HPDE6-E6E7 (cell line): ENCODE measurements around the gene PHLPP1.
"Not testable (repeated sequence)": the region's sequence is repeated elsewhere in the genome, so short reads cannot be mapped to it uniquely, and the experiment has no call there.

Experiments used
- DNase-seq: peaks from one replicate; pipeline ENCODE4 v3.0.0; 2011; ENCODE audit warnings: missing footprints; ENCODE audit errors: extremely low spot score

The PHLPP1 gene

DNA sequence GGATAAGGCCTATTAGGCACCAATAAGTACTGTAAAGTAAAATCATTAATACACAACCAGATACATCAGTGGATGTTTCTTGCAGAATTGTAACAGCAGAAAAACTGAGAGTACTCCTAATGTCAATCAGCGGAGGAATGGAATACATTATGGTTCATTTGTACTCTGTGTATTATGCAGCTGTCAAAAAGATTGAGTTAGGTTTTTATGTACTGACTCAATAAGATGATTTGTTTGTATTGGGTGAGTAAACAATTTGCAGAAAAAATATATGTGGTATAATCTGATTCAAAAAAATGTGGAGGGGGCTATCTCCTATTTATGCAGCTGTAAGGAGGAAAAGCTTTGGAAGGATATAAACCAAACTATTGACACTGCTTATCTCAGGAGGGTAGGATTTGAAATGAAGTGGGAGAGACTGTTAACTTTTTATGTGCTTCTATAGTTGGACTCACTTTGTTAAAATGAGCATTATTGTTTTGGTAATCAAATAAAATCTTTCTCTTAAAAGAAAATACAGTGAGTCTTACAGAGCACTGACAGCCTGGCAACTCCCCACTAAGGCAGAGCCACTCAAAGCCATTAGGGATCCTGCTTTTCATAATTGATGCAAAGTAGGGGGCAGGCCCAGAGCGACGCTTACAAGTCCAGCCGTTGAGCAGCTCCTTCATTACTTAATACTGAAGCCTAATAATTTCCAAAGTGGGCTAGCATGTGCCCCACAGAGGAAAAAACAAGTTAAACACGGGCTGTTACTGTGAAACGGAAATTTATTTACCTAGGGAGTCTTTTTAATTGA lies 168.8 kb downstream of the PHLPP1 start:
- DNase-seq: no peak

DNA sequence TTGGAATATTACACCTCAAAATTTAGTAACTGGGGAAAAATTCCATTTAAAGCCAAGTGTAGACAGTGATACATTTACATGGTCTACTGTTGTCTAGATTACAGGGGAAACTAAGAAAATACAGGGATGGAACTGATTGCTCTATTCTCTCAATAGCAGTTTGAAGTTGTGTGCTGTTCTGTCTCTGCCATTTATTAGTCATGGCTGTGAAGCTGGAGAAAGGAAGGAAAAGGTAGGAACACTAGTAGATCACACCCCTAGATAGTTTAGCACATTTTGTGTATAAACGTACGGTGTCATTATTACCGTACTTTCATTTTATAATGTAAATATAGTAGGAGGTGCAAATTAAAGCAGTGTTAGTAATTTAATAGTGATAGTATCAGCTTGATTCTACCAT lies 170.5 kb downstream of the PHLPP1 start:
- no peak for DNase-seq

DNA sequence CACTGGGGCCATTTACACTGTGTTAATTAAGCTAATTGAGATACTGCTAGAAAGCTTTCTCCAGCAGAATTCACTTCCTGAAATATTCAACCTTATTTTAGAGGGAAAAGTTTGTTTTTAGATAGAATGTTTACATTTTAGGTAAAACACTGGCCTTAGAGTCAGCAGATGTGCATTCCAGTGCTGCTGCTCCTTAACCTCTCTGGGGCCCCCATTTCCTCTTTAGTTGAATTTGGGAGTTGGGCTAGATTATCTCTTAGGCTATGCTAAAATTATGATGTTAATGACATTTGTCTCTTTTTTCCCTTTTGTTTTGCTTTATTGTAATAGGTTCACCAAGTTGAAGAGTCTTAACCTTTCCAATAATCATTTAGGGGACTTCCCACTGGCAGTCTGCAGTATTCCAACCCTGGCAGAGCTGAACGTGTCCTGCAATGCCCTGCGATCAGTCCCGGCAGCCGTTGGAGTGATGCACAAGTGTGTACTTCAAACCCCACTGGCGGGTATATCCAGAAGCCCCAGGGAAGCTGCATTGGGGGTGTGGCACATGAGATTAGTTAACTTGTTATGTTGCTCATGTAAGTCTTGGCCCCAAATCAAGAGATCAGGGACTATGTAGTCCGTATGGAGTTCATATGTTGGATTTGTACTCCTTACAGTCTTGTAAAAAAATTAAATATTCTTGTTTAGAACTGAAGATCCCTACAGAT lies 179.5 kb downstream of the PHLPP1 start:
- no peak for DNase-seq

DNA sequence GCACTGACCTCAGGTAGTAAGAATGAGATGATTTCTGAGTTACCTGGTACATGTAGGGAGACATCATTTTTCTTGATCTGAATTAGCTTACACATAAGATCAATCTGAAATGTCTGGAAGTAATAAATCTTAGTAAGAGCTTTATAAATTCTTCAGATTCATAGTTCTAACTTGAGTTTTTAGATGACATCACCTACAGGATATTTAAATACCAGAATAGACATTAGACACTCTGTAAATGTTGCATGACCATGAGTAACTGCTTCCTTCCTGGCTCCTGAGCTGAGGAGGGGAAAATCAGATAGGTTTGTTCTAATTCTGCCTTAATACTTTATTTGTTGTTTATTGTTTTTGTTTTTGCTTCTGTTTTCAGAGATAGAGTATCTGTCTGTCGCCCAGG lies 181.8 kb downstream of the PHLPP1 start:
- peak; percentile 29 for DNase-seq

DNA sequence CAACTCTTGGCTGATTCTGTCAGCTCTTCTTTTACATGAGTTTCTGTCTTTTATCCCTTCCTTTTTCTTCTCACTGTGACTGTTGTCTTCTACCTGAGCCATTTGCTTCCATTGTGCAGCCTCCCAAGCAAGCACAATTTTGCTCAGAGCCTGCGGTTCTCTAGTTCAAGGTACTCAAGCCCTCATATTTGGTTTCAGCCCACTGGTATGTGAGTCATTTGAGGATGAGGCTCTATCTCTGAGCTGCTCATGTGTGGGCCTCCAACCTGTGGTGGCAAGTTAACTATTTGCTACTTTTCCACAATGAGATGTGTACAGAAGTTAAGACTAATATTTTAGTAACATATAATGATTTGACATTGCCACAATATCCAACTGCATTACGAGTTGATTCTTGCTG lies 183.0 kb downstream of the PHLPP1 start:
- DNase-seq: no peak

DNA sequence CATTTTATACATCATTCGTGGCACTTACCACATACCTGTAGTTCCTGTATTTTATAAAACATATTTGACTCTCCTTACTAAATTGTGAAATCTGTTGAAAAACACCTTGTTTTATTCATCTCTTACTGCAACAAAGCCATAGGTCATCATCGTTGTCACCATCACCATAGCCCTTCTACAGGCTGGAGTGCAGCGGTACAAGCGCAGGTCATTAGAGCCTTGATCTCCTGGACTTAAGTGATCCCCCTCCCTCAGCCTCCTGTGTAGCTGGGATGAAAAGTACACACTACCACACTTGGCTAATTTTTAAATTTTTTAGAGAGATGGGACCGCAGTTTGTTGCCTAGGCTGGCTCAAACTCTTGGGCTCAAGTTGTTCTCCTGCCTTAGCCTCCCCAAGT lies 184.2 kb downstream of the PHLPP1 start:
- DNase-seq: no peak

DNA sequence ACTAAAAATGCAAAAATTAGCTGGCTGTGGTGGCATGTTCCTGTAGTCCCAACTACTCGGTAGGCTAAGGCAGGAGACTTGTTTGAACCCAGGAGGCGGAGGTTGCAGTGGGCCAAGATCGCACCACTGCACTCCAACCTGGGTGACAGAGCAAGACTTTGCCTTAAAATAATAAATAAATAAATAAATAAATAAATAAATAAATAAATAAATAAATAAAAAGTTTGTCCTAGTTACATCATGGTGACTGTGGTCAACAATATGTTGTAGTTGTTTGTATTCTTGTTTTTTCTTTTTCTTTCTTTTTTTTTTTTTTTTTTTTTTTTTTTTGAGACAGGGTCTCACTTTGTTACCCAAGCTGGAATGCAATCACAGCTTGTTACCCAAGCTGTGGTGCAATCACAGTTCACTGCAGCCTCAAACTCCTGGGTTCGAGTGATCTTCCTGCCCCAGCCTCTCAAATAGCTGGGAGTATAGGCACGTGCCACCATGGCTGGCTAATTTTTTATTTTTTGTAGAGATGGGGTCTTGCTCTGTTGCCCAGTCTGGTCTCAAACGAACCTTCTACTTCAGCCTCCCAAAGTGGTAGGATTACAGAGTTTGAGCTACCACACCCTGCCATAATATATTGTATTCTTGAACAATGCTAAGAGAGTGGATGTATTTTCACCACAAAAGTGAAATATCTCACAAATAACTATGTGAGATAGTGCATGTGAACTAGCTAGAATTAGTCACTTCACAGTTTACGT lies 185.0 kb downstream of the PHLPP1 start:
- DNase-seq: no peak

DNA sequence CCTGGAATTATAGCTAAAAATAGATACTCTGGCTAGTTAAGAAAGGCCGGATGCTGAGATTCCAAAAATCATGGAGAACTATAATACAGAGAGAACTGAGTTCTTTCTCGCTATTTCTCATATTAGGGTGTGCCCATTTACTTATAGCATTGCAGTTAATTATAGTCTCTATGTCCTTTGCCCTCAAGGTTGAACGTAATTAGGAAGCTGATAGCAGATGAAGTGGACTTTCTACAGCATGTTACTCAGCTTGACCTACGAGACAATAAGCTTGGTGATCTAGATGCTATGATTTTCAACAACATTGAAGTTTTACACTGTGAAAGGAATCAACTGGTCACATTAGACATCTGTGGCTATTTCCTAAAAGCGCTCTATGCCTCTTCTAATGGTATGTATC lies 187.4 kb downstream of the PHLPP1 start:
- no peak for DNase-seq

DNA sequence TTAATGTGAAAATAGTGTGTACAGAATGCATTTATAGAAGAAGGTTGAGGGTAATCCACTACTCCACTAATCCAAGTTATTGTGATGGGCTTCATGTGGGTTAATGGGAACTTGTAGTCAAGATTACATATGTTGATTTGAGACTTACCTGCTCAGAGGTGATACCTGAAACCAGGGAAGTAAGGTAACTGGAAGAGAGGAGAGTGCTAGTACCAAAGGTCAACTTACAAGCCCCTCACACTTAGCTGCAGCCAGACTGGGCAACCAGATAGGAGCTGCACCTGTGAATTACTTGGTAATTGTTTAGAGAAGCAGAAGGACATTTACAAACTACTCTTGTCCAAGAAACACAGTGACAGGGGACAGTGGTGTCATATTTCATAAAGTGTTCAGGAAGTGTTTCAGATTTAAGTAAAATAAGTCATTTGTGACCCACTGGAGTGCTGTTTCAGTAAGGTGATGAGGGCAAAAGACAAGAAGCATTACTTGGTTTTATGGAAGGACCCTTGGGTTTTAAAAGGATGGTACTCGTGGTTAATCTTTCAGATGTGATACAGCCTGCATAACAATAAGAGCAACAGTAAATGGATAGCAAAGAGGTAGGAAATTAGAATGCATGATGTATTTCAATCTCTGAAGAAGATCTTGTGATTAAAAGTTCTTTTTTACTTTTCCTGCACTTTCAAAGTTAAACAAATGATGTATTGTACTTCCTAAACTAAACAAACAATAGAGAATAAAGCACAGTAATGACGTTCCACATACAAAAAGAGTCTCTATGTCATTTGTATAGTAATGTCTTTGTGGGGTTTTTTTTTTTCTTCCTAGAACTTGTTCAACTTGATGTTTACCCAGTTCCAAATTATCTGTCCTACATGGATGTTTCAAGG lies 189.3 kb downstream of the PHLPP1 start:
- DNase-seq: no peak

DNA sequence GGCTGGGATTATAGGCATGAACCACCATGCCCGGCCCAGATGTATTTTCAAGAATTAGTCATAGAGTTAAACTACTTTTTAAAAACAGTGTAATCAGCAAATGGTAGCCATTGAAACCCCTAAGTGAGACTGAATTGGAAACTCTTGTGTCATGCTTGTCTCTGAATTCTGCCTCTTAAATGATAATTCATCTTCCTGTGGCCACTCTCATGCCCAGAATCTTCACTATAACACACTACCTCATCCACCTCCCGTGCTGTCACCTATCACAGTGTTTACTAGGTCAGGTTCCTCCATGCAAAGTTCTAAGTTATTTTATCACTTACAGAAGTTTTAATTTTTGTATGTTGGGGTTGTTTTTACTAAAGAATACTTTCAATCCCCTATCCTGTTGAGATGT lies 197.5 kb downstream of the PHLPP1 start:
- no peak for DNase-seq

DNA sequence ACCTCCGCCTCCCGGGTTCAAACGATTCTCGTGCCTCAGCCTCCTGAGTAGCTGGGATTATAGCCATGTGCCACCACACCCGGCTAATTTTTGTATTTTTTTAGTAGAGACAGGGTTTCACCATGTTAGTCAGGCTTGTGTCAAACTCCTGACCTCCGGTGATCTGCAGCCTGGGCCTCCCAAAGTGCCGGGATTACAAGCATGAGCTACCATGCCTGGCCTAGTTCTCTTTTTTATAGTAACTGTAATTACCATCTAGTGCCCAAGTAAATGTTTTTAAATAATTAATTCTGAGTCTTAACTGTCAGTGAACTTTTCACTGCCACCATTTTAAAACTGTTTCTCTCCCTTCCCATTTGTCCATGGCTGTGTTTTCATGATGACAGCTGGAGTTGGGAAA lies 198.5 kb downstream of the PHLPP1 start:
- not testable (repeated sequence) for DNase-seq

DNA sequence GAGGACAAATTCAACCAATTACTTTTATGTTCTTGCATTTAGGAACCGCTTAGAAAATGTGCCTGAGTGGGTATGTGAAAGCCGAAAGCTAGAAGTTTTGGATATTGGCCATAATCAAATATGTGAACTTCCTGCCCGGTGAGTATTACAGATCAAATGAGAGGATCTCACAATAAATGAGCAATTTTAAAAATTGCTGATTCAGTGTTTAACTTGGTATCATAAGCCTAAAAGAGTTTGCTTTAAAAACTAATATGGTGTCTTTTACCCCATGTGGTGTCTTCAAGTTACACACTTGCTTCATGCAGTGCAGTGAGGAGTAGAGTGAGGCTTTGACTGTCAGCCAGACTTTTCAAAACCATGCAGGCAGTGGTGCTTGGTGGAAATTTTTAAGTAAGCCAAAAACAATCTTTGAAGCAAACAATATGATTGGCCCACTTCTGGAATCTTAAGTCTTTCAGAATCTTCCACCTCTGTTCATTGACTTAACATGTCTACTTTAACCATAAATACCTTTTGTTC lies 199.6 kb downstream of the PHLPP1 start:
- DNase-seq: no peak

DNA sequence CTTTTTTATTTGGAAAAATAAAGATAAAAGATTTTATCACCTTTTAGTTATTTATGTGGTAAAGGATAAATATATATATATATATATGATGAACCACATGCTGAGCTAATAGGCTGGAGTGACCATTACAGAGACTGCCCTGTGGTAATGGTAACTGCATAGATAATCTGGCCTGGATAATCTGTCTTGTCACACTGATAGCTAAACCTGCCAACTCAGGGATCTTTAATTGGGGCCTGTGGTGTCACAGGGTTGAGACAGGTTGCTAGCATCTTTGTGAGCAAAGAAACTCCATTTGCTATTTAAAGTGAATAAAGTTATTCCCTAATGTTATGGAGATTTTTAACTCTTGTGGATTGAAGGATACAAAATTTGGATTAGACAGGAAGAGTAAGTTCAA lies 203.0 kb downstream of the PHLPP1 start:
- no peak for DNase-seq

DNA sequence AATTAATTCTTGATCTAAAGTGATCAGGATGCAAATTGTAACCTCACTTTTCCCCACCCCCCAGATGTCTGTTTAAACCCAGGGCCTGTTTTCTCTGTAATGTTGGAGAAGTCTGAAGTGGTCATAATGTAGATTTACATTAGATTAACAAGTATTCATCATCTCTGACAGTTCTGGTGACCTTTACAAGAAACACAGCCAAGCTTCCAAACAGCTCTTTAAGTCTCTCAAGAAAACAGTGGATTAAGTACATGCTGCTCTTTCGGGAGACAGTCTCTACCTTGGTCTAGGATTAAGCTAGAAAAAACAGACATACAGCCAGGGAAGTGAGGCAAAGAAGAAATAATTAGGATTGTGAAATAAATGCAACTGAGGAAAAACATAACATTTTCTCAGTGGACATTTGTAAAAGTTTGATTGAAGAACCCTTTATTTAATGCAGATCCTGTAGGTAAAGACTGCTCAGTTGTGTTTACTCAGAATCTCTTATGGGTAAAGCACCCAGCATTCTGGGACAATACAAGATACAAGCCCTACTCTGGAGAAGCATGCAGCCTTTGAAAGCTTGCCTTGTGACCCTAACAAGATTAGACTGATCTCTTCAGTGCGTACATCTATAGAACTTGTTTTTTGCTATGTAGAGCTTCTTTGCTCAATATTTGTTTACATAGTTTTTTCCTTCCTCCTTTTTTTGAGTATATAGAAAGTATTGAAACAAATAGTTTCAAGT lies 203.9 kb downstream of the PHLPP1 start:
- DNase-seq: no peak

DNA sequence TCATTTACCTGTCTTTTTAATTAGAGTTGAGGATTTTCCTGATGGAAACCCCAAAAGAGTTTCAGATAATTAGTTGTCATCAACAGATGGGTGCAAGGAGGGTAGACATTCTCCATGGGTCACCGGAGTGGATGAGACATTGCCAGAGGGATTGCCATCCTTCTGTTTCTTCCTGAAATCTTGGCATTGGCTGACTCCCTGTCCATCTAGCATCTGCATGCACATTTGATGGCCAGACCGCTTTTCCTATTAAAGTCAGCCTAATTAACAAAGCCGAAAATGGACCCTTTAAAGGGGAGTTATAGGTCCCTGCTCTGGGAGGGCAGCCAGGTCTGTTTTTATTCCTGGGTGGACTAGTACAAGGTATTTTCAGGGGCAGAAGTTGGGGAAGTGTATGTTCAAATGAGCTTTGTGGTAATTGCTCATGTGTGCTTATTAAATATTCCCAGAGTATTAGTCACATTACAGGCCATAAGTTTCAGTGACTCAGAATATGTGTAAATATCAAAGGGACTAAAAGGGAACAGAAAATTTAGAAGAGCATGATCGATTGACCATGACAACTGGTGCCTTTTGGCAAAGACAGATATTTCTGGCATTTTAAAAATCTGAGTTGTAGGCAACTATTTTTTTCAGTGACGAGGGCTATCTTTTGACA lies 209.8 kb downstream of the PHLPP1 start:
- no peak for DNase-seq

DNA sequence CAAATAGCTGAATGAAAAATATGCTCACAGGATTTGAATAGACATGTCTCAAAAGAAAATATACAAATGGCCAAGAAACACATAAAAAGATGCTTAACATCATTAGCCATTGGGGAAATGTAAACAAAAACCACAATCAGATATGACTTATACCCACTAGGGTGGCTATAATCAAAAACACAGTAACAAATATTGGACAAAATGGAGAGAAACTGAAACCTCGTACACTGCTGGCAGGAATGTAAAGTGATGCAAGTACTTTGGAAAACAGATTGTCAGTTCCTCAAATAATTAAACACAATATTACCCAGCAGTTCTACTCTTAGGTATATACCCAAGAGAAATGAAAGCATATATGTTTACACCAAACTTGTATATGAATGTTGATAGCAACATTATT lies 213.0 kb downstream of the PHLPP1 start:
- DNase-seq: no peak

DNA sequence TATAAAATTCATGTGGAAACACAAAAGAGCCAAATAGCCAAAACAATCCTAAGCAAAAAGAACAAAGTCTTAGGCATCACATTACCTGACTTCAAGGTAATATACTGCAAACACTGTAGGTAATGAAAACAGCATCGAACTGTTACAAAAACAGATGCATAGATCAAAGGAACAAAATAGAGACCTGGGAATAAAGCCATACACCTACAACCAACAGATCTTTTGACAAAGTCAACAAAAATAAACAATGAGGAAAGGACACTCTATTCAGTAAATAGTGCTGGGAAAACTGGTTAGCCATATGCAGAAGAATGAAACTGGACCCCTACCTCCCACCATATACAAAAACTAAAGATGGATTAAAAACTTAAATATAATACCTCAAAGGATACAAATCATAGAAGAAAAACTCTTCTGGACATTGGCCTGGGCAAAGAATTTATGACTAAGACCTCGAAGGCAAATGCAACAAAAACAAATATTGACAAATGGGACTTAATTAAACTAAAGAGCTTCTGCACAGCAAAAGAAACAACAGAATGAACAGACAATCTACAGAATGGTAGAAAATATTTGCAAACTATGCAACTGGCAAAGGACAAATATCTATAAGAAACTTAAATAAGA lies 218.0 kb downstream of the PHLPP1 start:
- no peak for DNase-seq

DNA sequence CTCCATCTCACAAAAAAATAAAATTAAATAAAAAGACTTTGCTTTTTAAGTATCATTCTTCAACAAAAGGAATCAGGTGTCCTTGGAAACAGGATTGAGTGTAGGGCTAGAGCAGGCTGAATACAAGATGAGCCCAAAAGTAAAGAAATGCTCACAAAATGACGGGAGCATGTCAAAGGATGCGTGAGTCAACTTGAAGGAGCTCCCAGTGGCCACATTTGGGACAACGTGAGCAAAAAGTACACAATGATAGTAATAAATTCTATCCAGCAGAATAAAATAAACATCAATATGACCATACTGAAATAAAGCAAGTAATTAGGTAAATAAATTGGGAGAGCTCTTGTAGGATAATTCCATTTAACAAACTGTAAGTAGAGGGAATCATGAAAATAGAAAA lies 220.7 kb downstream of the PHLPP1 start:
- no peak for DNase-seq

DNA sequence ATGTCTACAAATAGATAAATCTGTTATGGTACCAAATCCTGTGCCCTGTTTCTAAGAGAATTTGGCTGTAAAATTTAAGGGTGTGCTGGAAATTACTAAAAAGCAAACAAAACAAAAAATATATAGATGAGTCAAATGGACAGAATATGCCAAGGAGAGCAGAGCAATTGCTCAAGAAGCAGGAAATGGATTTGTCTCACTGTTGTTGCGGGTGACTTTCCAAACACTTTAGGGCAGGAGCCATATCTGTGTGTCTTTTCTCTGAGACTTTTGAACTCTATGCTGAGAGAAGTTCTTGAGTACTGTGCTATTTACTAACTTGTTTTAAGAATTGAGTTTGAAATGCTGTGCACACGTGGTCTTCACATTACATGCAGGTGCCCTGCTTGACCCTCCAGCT lies 221.7 kb downstream of the PHLPP1 start:
- DNase-seq: no peak

DNA sequence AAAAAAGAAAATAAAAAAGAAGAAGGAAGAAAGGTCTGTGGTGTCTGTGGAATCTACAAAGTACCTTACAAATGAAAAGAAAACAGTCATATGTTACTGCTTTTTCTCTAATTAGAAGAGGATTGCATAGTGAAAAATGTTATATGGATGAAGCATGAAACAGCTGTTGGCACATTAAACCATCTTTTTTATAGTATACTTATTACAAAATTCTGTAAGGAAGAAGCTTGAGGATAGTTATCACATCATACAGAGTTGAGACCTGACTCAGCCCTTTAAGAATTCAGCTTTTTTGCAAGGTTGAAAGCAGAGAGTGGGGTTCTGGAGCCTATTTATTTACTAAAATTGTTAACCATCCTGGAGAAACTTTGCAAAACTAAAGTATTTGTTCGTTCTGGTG lies 222.7 kb downstream of the PHLPP1 start:
- DNase-seq: no peak
